ENCODE data around the gene DNAAF5.

DNA sequence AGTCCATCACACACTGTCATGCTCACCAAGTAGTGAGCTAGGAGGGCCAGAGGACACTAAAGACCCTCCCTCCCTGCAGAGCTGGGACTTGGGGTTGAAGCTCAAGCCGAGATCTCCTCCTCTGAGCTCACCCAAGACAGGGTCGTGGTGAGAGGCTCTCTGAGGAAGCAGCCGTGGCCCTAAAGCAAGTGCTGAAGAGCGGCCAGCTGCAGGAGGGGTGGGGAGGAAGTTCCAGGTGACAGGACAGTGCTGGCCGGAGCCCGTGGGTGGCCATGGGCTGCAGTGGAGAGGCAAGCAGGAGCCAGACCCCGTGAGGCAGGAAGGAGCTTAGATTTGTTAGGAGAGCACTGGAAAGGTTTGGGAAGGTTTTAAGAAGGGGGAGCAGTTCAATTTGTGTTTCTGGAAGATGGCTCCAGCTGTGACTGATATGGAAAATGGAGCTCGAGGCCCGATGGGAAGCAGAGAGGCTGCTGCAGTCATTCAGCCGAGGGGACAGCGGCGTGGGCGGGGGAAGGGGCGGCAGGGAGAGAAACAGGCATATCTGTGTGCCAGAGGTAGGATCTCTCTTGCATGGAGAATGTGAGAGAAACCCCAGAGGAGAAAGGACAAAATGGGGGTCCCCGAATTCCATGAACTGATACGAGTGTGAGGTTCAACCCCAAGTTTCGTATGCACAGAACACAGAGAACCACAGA is 26.9 kb upstream of the DNAAF5 start:
- TF ChIP-seq ZNF292 (CRISPR knock-in tag; IDR thresholded peaks at IDR 0.05; ENCODE audit: borderline replicate concordance, low read depth), result no peak
- no peak for TF ChIP-seq NR3C1 (CRISPR knock-in tag; IDR thresholded peaks at IDR 0.05)
- TF ChIP-seq KAT2B (IDR thresholded peaks at IDR 0.05; ENCODE audit: borderline replicate concordance, low read depth, low read length), result no peak

All from HepG2 (cell line).